ENCODE data around the gene OR3A2. TPM values are rescaled to one million over a fixed set of nuclear protein-coding genes. Genes with fewer than 3 reads are reported as not detected.
"Not testable (repeated sequence)": the region's sequence is repeated elsewhere in the genome, so short reads cannot be mapped to it uniquely, and the experiment has no call there.

OR3A2 gene
- total and polyA plus RNA-seq, 5 donors from 2014 or later = 0.10 to 1.0 (median 0.49) TPM; not detected in 1

DNA sequence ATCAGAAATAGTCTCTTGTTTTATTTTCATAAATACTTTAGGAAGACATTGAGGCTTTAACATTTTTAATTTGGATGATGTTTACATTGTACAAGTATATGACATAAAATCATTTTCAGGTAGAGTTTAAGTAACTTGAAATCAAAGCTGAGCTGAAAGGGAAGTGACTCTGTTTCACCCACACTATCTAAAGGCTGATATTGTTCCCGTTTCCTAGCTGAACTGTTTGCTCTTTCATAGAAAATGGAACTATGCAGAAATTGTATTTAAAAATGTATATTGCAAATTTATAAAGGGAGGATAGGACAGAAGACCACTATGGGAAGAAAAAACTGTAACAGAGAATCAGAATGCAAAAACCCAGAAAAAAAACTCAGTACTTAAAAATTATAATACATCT is 141.3 kb downstream of the OR3A2 start:
- not testable (repeated sequence) for DNase-seq; H3K9me3 Mint-ChIP-seq; H3K4me3 ChIP-seq (ENCODE audit: low read depth, low read length); H3K27me3 Mint-ChIP-seq; ATAC-seq (ENCODE audit: low read depth in 2 of 2); H3K9me3 ChIP-seq (ENCODE audit: control insufficient read depth in 2 of 2, low read length in 2 of 2); H3K4me1 Mint-ChIP-seq; H3K27me3 ChIP-seq (ENCODE audit: control insufficient read depth, insufficient read depth, low read length); H3K27ac ChIP-seq (ENCODE audit: insufficient read depth, low read length, poor library complexity, severe bottlenecking); H3K27ac Mint-ChIP-seq; H3K4me3 Mint-ChIP-seq; H3K4me1 ChIP-seq (ENCODE audit: control insufficient read depth, insufficient read depth, low read length, poor library complexity, severe bottlenecking); H3K36me3 ChIP-seq (ENCODE audit: control insufficient read depth, insufficient read depth, low read length); H3K36me3 Mint-ChIP-seq

- H3K4me1 Mint-ChIP-seq; H3K9me3 Mint-ChIP-seq; ATAC-seq (ENCODE audit: low read depth in 2 of 2); DNase-seq; H3K9me3 ChIP-seq (ENCODE audit: control insufficient read depth in 2 of 2, low read length in 2 of 2); H3K36me3 Mint-ChIP-seq; H3K27me3 ChIP-seq (ENCODE audit: control insufficient read depth, insufficient read depth, low read length); H3K27ac ChIP-seq (ENCODE audit: insufficient read depth, low read length, poor library complexity, severe bottlenecking); H3K27me3 Mint-ChIP-seq; H3K4me1 ChIP-seq (ENCODE audit: control insufficient read depth, insufficient read depth, low read length, poor library complexity, severe bottlenecking); H3K4me3 Mint-ChIP-seq; H3K4me3 ChIP-seq (ENCODE audit: low read depth, low read length); H3K36me3 ChIP-seq (ENCODE audit: control insufficient read depth, insufficient read depth, low read length); H3K27ac Mint-ChIP-seq: not testable (repeated sequence)
Observed at GRCh38 chr17:3241044-3241443, 145.1 kb downstream of the OR3A2 start.

DNA sequence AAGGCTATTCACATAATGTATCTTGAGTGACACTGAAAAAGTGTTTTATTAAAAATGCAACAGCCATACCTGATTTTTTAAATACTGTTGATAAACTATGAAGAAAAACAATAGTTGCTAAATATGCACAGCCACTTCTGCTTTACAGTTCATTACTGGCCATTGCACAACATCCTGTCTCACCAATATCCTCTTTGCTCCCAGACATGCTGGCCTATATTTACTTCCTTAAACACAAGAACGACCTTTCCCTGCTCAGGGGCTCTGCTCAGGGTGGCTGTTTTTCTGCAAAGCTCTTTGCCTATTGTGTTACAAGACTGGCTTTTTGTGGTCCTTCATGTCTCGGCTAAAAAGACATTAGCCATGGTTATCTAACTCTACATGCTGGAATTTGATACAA is 147.4 kb downstream of the OR3A2 start:
- H3K9me3 Mint-ChIP-seq; H3K27ac ChIP-seq (ENCODE audit: insufficient read depth, low read length, poor library complexity, severe bottlenecking); H3K27ac Mint-ChIP-seq; H3K36me3 ChIP-seq (ENCODE audit: control insufficient read depth, insufficient read depth, low read length); H3K4me3 ChIP-seq (ENCODE audit: low read depth, low read length); H3K27me3 ChIP-seq (ENCODE audit: control insufficient read depth, insufficient read depth, low read length); ATAC-seq (ENCODE audit: low read depth in 2 of 2); H3K9me3 ChIP-seq (ENCODE audit: control insufficient read depth in 2 of 2, low read length in 2 of 2); H3K36me3 Mint-ChIP-seq; H3K27me3 Mint-ChIP-seq; H3K4me1 Mint-ChIP-seq; DNase-seq; H3K4me1 ChIP-seq (ENCODE audit: control insufficient read depth, insufficient read depth, low read length, poor library complexity, severe bottlenecking); H3K4me3 Mint-ChIP-seq: not testable (repeated sequence)

DNA sequence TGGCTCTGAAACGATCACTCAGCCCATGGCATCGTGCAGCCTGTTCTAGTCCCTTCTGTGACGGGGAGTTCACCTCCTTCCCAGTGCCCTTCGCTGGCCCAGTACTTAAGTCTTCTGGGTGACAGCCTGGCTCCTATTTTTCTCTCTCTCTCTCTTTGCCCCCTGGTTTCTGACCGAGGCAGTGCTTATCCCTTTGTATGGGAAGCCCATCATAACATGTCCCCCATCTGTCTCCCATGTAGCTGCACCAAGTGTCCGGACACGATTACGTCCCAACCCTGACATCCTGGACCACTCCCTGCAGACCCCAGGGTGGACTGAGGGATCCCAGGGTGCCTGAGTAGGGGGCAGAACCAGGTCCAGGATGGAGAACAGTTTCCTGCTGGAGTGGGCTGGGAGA is 153.8 kb downstream of the OR3A2 start:
- not testable (repeated sequence) for H3K27me3 ChIP-seq (ENCODE audit: control insufficient read depth, insufficient read depth, low read length); H3K27me3 Mint-ChIP-seq; ATAC-seq (ENCODE audit: low read depth in 2 of 2); H3K4me1 Mint-ChIP-seq; H3K27ac ChIP-seq (ENCODE audit: insufficient read depth, low read length, poor library complexity, severe bottlenecking); H3K36me3 ChIP-seq (ENCODE audit: control insufficient read depth, insufficient read depth, low read length); H3K4me3 Mint-ChIP-seq; H3K9me3 Mint-ChIP-seq; DNase-seq; H3K4me1 ChIP-seq (ENCODE audit: control insufficient read depth, insufficient read depth, low read length, poor library complexity, severe bottlenecking); H3K36me3 Mint-ChIP-seq; H3K27ac Mint-ChIP-seq; H3K4me3 ChIP-seq (ENCODE audit: low read depth, low read length); H3K9me3 ChIP-seq (ENCODE audit: control insufficient read depth in 2 of 2, low read length in 2 of 2)

Other genes starting within 250 kb of the OR3A2 start
- gene OR1A2, start 188.8 kb downstream of the OR3A2 start, total RNA-seq = not detected
- not detected for gene OR1A2, start 188.8 kb downstream of the OR3A2 start, polyA plus RNA-seq
- gene OR1A1, start 178.6 kb downstream of the OR3A2 start, total RNA-seq = not detected
- not detected for gene OR1A1, start 178.6 kb downstream of the OR3A2 start, polyA plus RNA-seq
- 0.42 TPM for gene OR3A1, start 87.9 kb downstream of the OR3A2 start, total RNA-seq
- under 1 TPM in 3 of 4 donors, not detected in 1; 0.13 to 0.56 (median 0.38) TPM for gene OR3A1, start 87.9 kb downstream of the OR3A2 start, polyA plus RNA-seq
- gene OR1E1, start 12.1 kb upstream of the OR3A2 start, total RNA-seq = not detected
- not detected for gene OR1E1, start 12.1 kb upstream of the OR3A2 start, polyA plus RNA-seq
- gene OR3A3, start 25.1 kb upstream of the OR3A2 start, total RNA-seq = not detected
- not detected for gene OR3A3, start 25.1 kb upstream of the OR3A2 start, polyA plus RNA-seq
- not detected for gene OR1E2, start 47.5 kb upstream of the OR3A2 start, total RNA-seq
- gene OR1E2, start 47.5 kb upstream of the OR3A2 start, polyA plus RNA-seq = not detected
- gene SPATA22, start 85.5 kb upstream of the OR3A2 start, total RNA-seq = not detected
- under 1 TPM in 1 of 4 donors, not detected in 3; 0.23 TPM for gene SPATA22, start 85.5 kb upstream of the OR3A2 start, polyA plus RNA-seq
- gene ASPA, start 89.7 kb upstream of the OR3A2 start, total RNA-seq = not detected
- not detected for gene ASPA, start 89.7 kb upstream of the OR3A2 start, polyA plus RNA-seq
- gene TRPV3, start 171.5 kb upstream of the OR3A2 start, total RNA-seq = 0.25 TPM
- gene TRPV3, start 171.5 kb upstream of the OR3A2 start, polyA plus RNA-seq = under 1 TPM in 1 of 4 donors, not detected in 3; 0.06 TPM
- gene TRPV1, start 223.1 kb upstream of the OR3A2 start, total RNA-seq = 3.4 TPM
- gene TRPV1, start 223.1 kb upstream of the OR3A2 start, polyA plus RNA-seq = 1 to 10 TPM in 1 of 4 donors, under 1 TPM in 2, not detected in 1; 0.25 to 1.3 (median 0.70) TPM
- 7.5 TPM for gene SHPK, start 249.9 kb upstream of the OR3A2 start, total RNA-seq
- 1 to 10 TPM; 6.1 to 8.5 (median 6.8) TPM for gene SHPK, start 249.9 kb upstream of the OR3A2 start, polyA plus RNA-seq